ENCODE data around the gene HSPA12B.

DNA sequence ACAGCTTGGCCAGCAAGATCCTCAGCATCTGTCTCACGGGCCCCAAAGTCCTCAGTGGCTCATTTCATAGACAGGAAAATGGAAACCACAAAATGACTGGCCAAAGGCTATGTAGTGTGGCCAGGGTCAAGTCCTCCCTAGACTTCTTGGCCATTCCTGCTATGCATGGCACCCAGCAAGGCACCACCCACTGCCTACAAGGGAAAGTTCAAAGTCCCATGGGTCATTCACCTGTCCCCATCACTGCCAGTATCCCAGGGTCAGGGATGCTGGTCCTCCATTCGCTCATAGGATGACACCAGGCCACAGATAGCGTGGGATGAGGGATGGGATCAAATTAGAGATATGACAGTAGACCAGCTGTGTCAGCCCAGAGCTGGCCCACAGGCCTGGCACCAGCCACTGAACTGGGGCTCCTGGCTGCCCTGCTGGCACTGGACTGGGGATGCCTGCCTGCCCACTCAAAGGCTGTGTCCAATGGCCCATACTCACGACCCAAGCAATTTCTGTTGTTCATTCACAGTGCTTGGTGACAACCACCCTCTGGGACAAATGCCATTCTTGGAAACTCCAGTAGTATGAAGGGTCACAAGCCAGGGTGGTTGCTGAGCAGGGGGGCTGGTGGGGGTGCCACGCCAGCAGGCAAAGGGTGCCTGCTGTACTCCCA lies 23.5 kb downstream of the HSPA12B start:
- TF ChIP-seq EZH2phosphoT487 (IDR thresholded peaks at IDR 0.05; ENCODE audit: borderline replicate concordance, low read depth, low read length), result no peak
- TF ChIP-seq, protein P1, sequence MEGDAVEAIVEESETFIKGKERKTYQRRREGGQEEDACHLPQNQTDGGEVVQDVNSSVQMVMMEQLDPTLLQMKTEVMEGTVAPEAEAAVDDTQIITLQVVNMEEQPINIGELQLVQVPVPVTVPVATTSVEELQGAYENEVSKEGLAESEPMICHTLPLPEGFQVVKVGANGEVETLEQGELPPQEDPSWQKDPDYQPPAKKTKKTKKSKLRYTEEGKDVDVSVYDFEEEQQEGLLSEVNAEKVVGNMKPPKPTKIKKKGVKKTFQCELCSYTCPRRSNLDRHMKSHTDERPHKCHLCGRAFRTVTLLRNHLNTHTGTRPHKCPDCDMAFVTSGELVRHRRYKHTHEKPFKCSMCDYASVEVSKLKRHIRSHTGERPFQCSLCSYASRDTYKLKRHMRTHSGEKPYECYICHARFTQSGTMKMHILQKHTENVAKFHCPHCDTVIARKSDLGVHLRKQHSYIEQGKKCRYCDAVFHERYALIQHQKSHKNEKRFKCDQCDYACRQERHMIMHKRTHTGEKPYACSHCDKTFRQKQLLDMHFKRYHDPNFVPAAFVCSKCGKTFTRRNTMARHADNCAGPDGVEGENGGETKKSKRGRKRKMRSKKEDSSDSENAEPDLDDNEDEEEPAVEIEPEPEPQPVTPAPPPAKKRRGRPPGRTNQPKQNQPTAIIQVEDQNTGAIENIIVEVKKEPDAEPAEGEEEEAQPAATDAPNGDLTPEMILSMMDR (conservative IDR thresholded peaks at IDR 0.05; ENCODE audit: low read length), result no peak

All from OCI-LY7 (cell line).